OCI-LY1 (cell line): ENCODE results near the gene DDR2.

Experiments used
- H2AFZ ChIP-seq: fragments of 200-600 bp; sonication (generic), shearing (Covaris generic); 2 replicates; pipeline ENCODE4 v1.6.0; 2014; ENCODE audit warnings: antibody characterized with exemption, mild to moderate bottlenecking, low read length
- H3F3A ChIP-seq: fragments of 200-600 bp; sonication (generic), shearing (Covaris generic); 2 replicates; pipeline ENCODE4 v1.6.0; 2014; ENCODE audit warnings: mild to moderate bottlenecking, antibody characterized with exemption, low read length, moderate library complexity; ENCODE audit not compliant: insufficient read depth
- H3K27ac ChIP-seq: fragments of 200-600 bp; sonication (generic); 2 replicates; pipeline ENCODE4 v1.5.1; 2014; ENCODE audit warnings: low read length, mixed run types, mild to moderate bottlenecking, low read depth; ENCODE audit not compliant: poor library complexity, severe bottlenecking
- H3K27me3 ChIP-seq: fragments of 200-600 bp; sonication (generic); 2 replicates; pipeline ENCODE4 v1.6.0; 2014; ENCODE audit warnings: antibody characterized with exemption, mild to moderate bottlenecking, low read length, moderate library complexity; ENCODE audit not compliant: insufficient read depth
- H3K36me3 ChIP-seq: fragments of 200-600 bp; sonication (generic); 2 replicates; pipeline ENCODE4 v1.6.1; 2014; ENCODE audit warnings: mild to moderate bottlenecking, antibody characterized with exemption, low read length, moderate library complexity, mixed read lengths; ENCODE audit not compliant: insufficient read depth
- H3K4me1 ChIP-seq: fragments of 200-600 bp; sonication (generic); 2 replicates; pipeline ENCODE4 v1.5.1; 2014; ENCODE audit warnings: mild to moderate bottlenecking, low read length, moderate library complexity; ENCODE audit not compliant: insufficient read depth, severe bottlenecking
- H3K4me2 ChIP-seq: fragments of 200-600 bp; sonication (generic), shearing (Covaris generic); 2 replicates; pipeline ENCODE4 v1.6.1; 2014; ENCODE audit warnings: low read length
- H3K4me3 ChIP-seq: fragments of 200-600 bp; sonication (generic); 2 replicates; pipeline ENCODE4 v1.5.1; 2014; ENCODE audit warnings: low read length, low read depth, mild to moderate bottlenecking, mixed read lengths; ENCODE audit not compliant: poor library complexity, severe bottlenecking
- H3K79me2 ChIP-seq: fragments of 200-600 bp; shearing (Covaris generic); 2 replicates; pipeline ENCODE4 v1.6.1; 2016; ENCODE audit warnings: mixed run types, low read length, mixed read lengths; ENCODE audit not compliant: insufficient read depth
- H3K9ac ChIP-seq: fragments of 200-600 bp; sonication (generic), shearing (Covaris generic); 2 replicates; pipeline ENCODE4 v1.6.1; 2014; ENCODE audit warnings: mild to moderate bottlenecking, low read length, mixed read lengths
- H3K9me2 ChIP-seq: fragments of 200-600 bp; sonication (generic), shearing (Covaris generic); 2 replicates; pipeline ENCODE4 v1.6.1; 2014; ENCODE audit warnings: low read depth, mild to moderate bottlenecking, low read length, mixed read lengths
- H3K9me3 ChIP-seq: fragments of 200-600 bp; shearing (Covaris generic); 2 replicates; pipeline ENCODE4 v1.6.1; 2014; ENCODE audit warnings: low read length, mixed read lengths
- H4K20me1 ChIP-seq: fragments of 200-600 bp; sonication (generic), shearing (Covaris generic); 2 replicates; pipeline ENCODE4 v1.6.0; 2016; ENCODE audit warnings: mild to moderate bottlenecking, low read length; ENCODE audit not compliant: insufficient read depth
- EZH2 ChIP-seq: fragments of 200-600 bp; sonication (generic), shearing (Covaris generic); IDR thresholded peaks from 2 replicates; pipeline ENCODE4 v1.8.0; 2017; ENCODE audit warnings: borderline replicate concordance, mixed run types, mild to moderate bottlenecking, antibody characterized with exemption, low read length, moderate library complexity, mixed read lengths
- TF ChIP-seq, protein P1 (sequence below): fragments of 200-600 bp; sonication (generic), shearing (Covaris generic); IDR thresholded peaks from 2 replicates; pipeline ENCODE4 v1.5.1; 2017; ENCODE audit warnings: mild to moderate bottlenecking, antibody characterized with exemption, low read length, moderate library complexity, mixed read lengths

The DDR2 gene

DNA sequence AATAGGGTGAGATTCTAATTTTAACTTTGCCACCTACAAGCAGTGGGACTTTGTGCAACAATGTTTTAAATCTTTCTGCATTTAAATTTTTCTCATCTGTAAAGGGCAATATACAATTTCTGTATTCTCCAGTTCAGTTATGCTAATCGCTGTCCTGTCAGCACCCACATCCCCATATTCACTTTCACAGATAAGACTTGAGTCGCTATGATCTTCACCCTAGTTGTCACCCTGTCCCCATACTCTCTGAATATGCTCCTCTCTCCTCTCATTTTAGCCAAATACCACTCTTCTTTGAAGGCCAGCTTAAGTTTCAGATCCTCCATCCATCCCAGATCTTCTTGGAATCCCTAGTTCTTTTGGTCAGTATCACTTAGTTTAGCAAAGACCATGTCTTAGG is 8.8 kb downstream of the DDR2 start:
- Histone ChIP-seq H3K4me1 (no peaks in the 10 kb centered on the region), H3K9me2 (no peaks in the 10 kb centered on the region), H3K9me3 (no peaks in the 10 kb centered on the region), H3K4me2 (no peak overlapping the region), H2AFZ (no peak overlapping the region), H4K20me1 (no peaks in the 10 kb centered on the region), H3K79me2 (no peaks in the 10 kb centered on the region), H3F3A (no peaks in the 10 kb centered on the region), H3K4me3 (no peak overlapping the region), H3K36me3 (no peaks in the 10 kb centered on the region), H3K27ac (no peak overlapping the region), H3K27me3 (no peaks in the 10 kb centered on the region), H3K9ac (no peak overlapping the region)
- TF ChIP-seq EZH2: no peak
- TF ChIP-seq, protein P1, sequence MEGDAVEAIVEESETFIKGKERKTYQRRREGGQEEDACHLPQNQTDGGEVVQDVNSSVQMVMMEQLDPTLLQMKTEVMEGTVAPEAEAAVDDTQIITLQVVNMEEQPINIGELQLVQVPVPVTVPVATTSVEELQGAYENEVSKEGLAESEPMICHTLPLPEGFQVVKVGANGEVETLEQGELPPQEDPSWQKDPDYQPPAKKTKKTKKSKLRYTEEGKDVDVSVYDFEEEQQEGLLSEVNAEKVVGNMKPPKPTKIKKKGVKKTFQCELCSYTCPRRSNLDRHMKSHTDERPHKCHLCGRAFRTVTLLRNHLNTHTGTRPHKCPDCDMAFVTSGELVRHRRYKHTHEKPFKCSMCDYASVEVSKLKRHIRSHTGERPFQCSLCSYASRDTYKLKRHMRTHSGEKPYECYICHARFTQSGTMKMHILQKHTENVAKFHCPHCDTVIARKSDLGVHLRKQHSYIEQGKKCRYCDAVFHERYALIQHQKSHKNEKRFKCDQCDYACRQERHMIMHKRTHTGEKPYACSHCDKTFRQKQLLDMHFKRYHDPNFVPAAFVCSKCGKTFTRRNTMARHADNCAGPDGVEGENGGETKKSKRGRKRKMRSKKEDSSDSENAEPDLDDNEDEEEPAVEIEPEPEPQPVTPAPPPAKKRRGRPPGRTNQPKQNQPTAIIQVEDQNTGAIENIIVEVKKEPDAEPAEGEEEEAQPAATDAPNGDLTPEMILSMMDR: no peak

DNA sequence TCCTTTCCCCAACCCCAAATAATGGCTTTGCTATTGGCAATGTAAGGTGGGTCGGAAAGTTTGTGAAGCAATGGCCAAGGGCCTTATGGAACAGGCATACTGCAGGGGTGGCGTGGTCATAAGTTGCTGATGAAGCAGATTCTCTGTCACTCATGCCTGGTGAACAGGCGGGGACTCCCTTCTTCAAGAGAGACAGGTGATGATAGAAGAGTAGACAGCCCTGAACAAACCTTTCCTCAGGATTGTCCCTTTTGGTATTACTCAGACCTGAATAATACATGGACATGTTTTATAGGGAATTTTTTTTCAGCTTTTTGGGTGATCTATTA is 12.7 kb downstream of the DDR2 start:
- Histone ChIP-seq H3K27me3 (no peaks in the 10 kb centered on the region; the same call in 1 of the 2 replicates), H3K79me2 (no peaks in the 10 kb centered on the region), H2AFZ (no peak overlapping the region), H4K20me1 (no peaks in the 10 kb centered on the region), H3K9me2 (no peaks in the 10 kb centered on the region), H3K4me3 (no peak overlapping the region), H3K36me3 (no peaks in the 10 kb centered on the region), H3K9ac (no peak overlapping the region), H3K4me1 (no peaks in the 10 kb centered on the region), H3K27ac (no peak overlapping the region), H3K9me3 (no peaks in the 10 kb centered on the region), H3K4me2 (no peak overlapping the region), H3F3A (no peaks in the 10 kb centered on the region)
- TF ChIP-seq, protein P1: no peak
- no peak for TF ChIP-seq EZH2

DNA sequence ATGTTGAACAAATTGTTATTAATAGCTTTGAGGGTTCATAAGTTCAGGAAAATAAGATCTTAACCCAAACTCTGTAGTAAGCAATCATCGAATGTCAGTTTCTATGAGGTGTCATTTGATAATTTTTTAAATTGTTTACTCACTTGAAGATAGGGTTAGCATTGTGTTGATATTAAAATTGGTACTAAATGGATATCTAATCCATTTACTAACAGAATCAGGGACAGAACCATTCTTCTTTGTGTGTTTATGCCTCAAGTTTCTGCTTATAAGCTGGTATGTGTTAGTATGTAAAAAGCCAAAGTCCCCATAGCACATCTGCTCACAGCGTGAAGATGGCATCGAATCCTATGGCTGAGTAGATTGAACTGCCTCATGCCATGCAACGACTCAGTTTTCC is 13.4 kb downstream of the DDR2 start:
- Histone ChIP-seq H3K4me1 (no peaks in the 10 kb centered on the region), H2AFZ (no peak overlapping the region), H3K27me3 (no peaks in the 10 kb centered on the region; the same call in 1 of the 2 replicates), H3K27ac (no peak overlapping the region), H3K4me2 (no peak overlapping the region), H4K20me1 (no peaks in the 10 kb centered on the region), H3F3A (no peaks in the 10 kb centered on the region), H3K79me2 (no peaks in the 10 kb centered on the region), H3K9me3 (no peaks in the 10 kb centered on the region), H3K9me2 (no peaks in the 10 kb centered on the region), H3K4me3 (no peak overlapping the region), H3K9ac (no peak overlapping the region), H3K36me3 (no peaks in the 10 kb centered on the region)
- TF ChIP-seq, protein P1: no peak
- TF ChIP-seq EZH2: no peak
